Chondrocyte (in vitro differentiated cells): Measurements from ENCODE around the gene LMAN2. TPM values are rescaled to one million over a fixed set of nuclear protein-coding genes. Genes with fewer than 3 reads are reported as not detected.

Experiments
- DNase-seq: peaks from one replicate; pipeline ENCODE4 v3.0.0; 2021; ENCODE audit warnings: mixed read lengths, low spot score
- H3K27ac Mint-ChIP-seq: one replicate; pipeline ENCODE4 v1.8.0; 2021; ENCODE audit warnings: mild to moderate bottlenecking, moderate library complexity, mixed read lengths; ENCODE audit not compliant: unreplicated experiment
- H3K27me3 Mint-ChIP-seq: 2 replicates; pipeline ENCODE4 v1.8.0; 2021; ENCODE audit warnings: low read depth, mixed read lengths
- H3K36me3 Mint-ChIP-seq: 2 replicates; pipeline ENCODE4 v1.8.0; 2021; ENCODE audit warnings: low read depth, mixed read lengths
- H3K4me1 Mint-ChIP-seq: 2 replicates; pipeline ENCODE4 v1.8.0; 2021; ENCODE audit warnings: low read depth, mild to moderate bottlenecking, mixed read lengths
- H3K4me3 Mint-ChIP-seq: one replicate; pipeline ENCODE4 v1.8.0; 2021; ENCODE audit warnings: mild to moderate bottlenecking, moderate library complexity, mixed read lengths; ENCODE audit not compliant: unreplicated experiment
- H3K9me3 Mint-ChIP-seq: 2 replicates; pipeline ENCODE4 v1.8.0; 2021; ENCODE audit warnings: low read depth, mixed read lengths
- total RNA-seq: library from RNA; stranded (reverse); gene quantifications from 3 replicates; pipeline ENCODE4 v1.2.1, GENCODE V29; 2021
- TF ChIP-seq, protein P1 (sequence below): fragments of 200-600 bp; sonication (generic); IDR thresholded peaks from 2 replicates; pipeline ENCODE4 v1.5.0; 2021; ENCODE audit warnings: antibody characterized with exemption, mild to moderate bottlenecking, moderate library complexity

Gene LMAN2
- total RNA-seq, 1 donor from 2014 or later = 83.4 TPM

- TF ChIP-seq, protein P1, sequence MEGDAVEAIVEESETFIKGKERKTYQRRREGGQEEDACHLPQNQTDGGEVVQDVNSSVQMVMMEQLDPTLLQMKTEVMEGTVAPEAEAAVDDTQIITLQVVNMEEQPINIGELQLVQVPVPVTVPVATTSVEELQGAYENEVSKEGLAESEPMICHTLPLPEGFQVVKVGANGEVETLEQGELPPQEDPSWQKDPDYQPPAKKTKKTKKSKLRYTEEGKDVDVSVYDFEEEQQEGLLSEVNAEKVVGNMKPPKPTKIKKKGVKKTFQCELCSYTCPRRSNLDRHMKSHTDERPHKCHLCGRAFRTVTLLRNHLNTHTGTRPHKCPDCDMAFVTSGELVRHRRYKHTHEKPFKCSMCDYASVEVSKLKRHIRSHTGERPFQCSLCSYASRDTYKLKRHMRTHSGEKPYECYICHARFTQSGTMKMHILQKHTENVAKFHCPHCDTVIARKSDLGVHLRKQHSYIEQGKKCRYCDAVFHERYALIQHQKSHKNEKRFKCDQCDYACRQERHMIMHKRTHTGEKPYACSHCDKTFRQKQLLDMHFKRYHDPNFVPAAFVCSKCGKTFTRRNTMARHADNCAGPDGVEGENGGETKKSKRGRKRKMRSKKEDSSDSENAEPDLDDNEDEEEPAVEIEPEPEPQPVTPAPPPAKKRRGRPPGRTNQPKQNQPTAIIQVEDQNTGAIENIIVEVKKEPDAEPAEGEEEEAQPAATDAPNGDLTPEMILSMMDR = no peak
- H3K36me3 Mint-ChIP-seq = no peaks in the 10 kb centered on the region
- peaks cover 2% of the 10 kb centered on the region for H3K9me3 Mint-ChIP-seq
- H3K4me3 Mint-ChIP-seq = no peak overlapping the region
- no peak for DNase-seq
- peaks cover 25% of the 10 kb centered on the region for H3K4me1 Mint-ChIP-seq
- H3K27me3 Mint-ChIP-seq = no peaks in the 10 kb centered on the region
- H3K27ac Mint-ChIP-seq = no peak overlapping the region
These were observed 3.2 kb upstream of the LMAN2 start for GRCh38 chr5:177354711-177355110.

- TF ChIP-seq, protein P1 = no peak
- H3K27ac Mint-ChIP-seq = no peak overlapping the region
- no peak overlapping the region for H3K4me3 Mint-ChIP-seq
These were observed 2.8 kb upstream of the LMAN2 start for GRCh38 chr5:177354256-177354655.

GRCh38 chr5:177353093-177353492, 1.6 kb upstream of the LMAN2 start:
- peaks cover 34% of the 10 kb centered on the region for H3K4me1 Mint-ChIP-seq
- TF ChIP-seq, protein P1 = no peak
- H3K9me3 Mint-ChIP-seq = peaks cover 2% of the 10 kb centered on the region
- no peak overlapping the region for H3K4me3 Mint-ChIP-seq
- no peak overlapping the region for H3K27ac Mint-ChIP-seq
- H3K27me3 Mint-ChIP-seq = no peaks in the 10 kb centered on the region
- no peak for DNase-seq
- H3K36me3 Mint-ChIP-seq = no peaks in the 10 kb centered on the region

More at GRCh38 chr5:177354256-177354655, 2.8 kb upstream of the LMAN2 start:
- Mint-ChIP-seq H3K9me3 (peaks cover 2% of the 10 kb centered on the region), H3K36me3 (no peaks in the 10 kb centered on the region), H3K4me1 (peaks cover 29% of the 10 kb centered on the region), H3K27me3 (no peaks in the 10 kb centered on the region)
- DNase-seq = no peak

GRCh38 chr5:177350776-177351391, 584 bp downstream of the LMAN2 start:
- Mint-ChIP-seq H3K9me3 (peaks cover 2% of the 10 kb centered on the region), H3K4me3 (peak overlapping the region; percentile 95), H3K27me3 (no peaks in the 10 kb centered on the region), H3K27ac (peak overlapping the region; percentile 97), H3K36me3 (no peaks in the 10 kb centered on the region), H3K4me1 (peaks cover 41% of the 10 kb centered on the region)
- TF ChIP-seq, protein P1 = no peak
- DNase-seq = no peak

DNA sequence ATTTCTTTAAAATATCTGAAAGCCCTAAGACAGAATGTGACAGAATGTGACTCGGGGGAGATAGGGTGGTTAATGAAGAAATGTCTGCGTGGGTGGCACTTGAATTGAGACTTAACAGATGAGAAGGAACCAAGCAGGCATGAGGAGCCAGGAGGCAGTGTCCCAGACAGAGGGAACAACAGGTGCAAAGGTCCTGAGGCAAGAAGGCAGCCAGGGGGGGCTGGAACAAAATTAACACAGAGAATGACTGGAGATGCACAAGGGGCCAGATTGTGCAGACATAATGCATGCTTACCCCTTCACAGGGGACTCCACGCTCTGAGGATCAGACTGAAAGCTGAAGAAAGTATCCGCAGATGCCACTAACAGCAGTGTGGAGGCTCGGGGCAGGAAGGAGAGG, 1.7 kb downstream of the LMAN2 start:
- DNase-seq = no peak
- H3K4me1 Mint-ChIP-seq = peaks cover 41% of the 10 kb centered on the region
- peak overlapping the region; percentile 95 for H3K4me3 Mint-ChIP-seq
- H3K27ac Mint-ChIP-seq = no peak overlapping the region
- TF ChIP-seq, protein P1 = no peak
- no peaks in the 10 kb centered on the region for H3K9me3 Mint-ChIP-seq
- H3K36me3 Mint-ChIP-seq = no peaks in the 10 kb centered on the region
- H3K27me3 Mint-ChIP-seq = no peaks in the 10 kb centered on the region
